WERI-Rb-1 (cell line): ENCODE measurements around the gene ARHGEF6.

ENCODE experiments used
- DNase-seq: peaks from one replicate; pipeline ENCODE4 v3.0.0-alpha.2; 2020
- H3K27ac ChIP-seq: fragments of 250-450 bp; sonication (Bioruptor Pico); 2 replicates; pipeline ENCODE4 v1.5.1; 2020; ENCODE audit warnings: mild to moderate bottlenecking, moderate library complexity
- H3K27me3 ChIP-seq: fragments of 250-450 bp; sonication (Bioruptor Pico); 2 replicates; pipeline ENCODE4 v1.5.1; 2021; ENCODE audit warnings: mild to moderate bottlenecking, low read depth, moderate library complexity; ENCODE audit not compliant: insufficient read depth, severe bottlenecking
- H3K36me3 ChIP-seq: fragments of 250-450 bp; sonication (Bioruptor Pico); 2 replicates; pipeline ENCODE4 v1.5.1; 2020; ENCODE audit warnings: mild to moderate bottlenecking, moderate library complexity
- H3K4me3 ChIP-seq: 2 replicates; pipeline ENCODE4 v1.5.1; 2011; ENCODE audit warnings: low read depth, mild to moderate bottlenecking, control low read depth, low read length
- H3K9me3 ChIP-seq: fragments of 250-450 bp; sonication (Bioruptor Pico); 2 replicates; pipeline ENCODE4 v1.5.1; 2021; ENCODE audit warnings: mild to moderate bottlenecking, moderate library complexity; ENCODE audit not compliant: severe bottlenecking
- CTCF ChIP-seq: IDR thresholded peaks from 2 replicates; pipeline ENCODE4 v1.5.1; 2011; ENCODE audit warnings: low read depth, mild to moderate bottlenecking, control low read depth, inconsistent platforms, low read length

ARHGEF6 gene

GRCh38 chrX:136735601-136736000 lies 45.1 kb downstream of the ARHGEF6 start:
- TF ChIP-seq CTCF: no peak
- Histone ChIP-seq H3K36me3 (no peaks in the 10 kb centered on the region), H3K4me3 (no peak overlapping the region), H3K9me3 (no peaks in the 10 kb centered on the region), H3K27me3 (peaks cover 42% of the 10 kb centered on the region), H3K27ac (no peak overlapping the region)
- no peak for DNase-seq

- no peak for TF ChIP-seq CTCF
- H3K4me3 ChIP-seq: no peak overlapping the region
- H3K27me3 ChIP-seq: peaks cover 36% of the 10 kb centered on the region
- DNase-seq: no peak
- H3K27ac ChIP-seq: no peak overlapping the region
- H3K9me3 ChIP-seq: no peaks in the 10 kb centered on the region
- H3K36me3 ChIP-seq: no peaks in the 10 kb centered on the region
Observed at GRCh38 chrX:136733613-136734012, 47.1 kb downstream of the ARHGEF6 start.

GRCh38 chrX:136731798-136732197 lies 48.9 kb downstream of the ARHGEF6 start:
- Histone ChIP-seq H3K36me3 (no peaks in the 10 kb centered on the region), H3K9me3 (no peaks in the 10 kb centered on the region), H3K27ac (no peak overlapping the region), H3K4me3 (no peak overlapping the region), H3K27me3 (peaks cover 33% of the 10 kb centered on the region)
- TF ChIP-seq CTCF: no peak
- DNase-seq: no peak

- Histone ChIP-seq H3K27ac (no peak overlapping the region), H3K9me3 (no peaks in the 10 kb centered on the region), H3K4me3 (no peak overlapping the region), H3K36me3 (no peaks in the 10 kb centered on the region), H3K27me3 (peaks cover 31% of the 10 kb centered on the region)
- no peak for TF ChIP-seq CTCF
- DNase-seq: no peak
Observed at GRCh38 chrX:136731207-136731782, 49.4 kb downstream of the ARHGEF6 start.

- Histone ChIP-seq H3K9me3 (no peaks in the 10 kb centered on the region), H3K27me3 (peaks cover 35% of the 10 kb centered on the region), H3K4me3 (no peak overlapping the region), H3K27ac (no peak overlapping the region), H3K36me3 (no peaks in the 10 kb centered on the region)
- no peak for TF ChIP-seq CTCF
- DNase-seq: no peak
Observed at GRCh38 chrX:136728393-136728792, 52.3 kb downstream of the ARHGEF6 start.

- no peak for DNase-seq
- Histone ChIP-seq H3K27me3 (peaks cover 29% of the 10 kb centered on the region), H3K9me3 (no peaks in the 10 kb centered on the region), H3K36me3 (no peaks in the 10 kb centered on the region), H3K27ac (no peak overlapping the region), H3K4me3 (no peak overlapping the region)
- no peak for TF ChIP-seq CTCF
Observed at GRCh38 chrX:136725441-136726104, 55.2 kb downstream of the ARHGEF6 start.
